Eye (tissue), 1 donor: ENCODE data around the gene PRKAR2A.
"Not testable (repeated sequence)": the region's sequence is repeated elsewhere in the genome, so short reads cannot be mapped to it uniquely, and the experiment has no call there.

Experiments used
- DNase-seq: peaks from one replicate; pipeline ENCODE4 v3.0.0-alpha.2; 2015

PRKAR2A gene

DNA sequence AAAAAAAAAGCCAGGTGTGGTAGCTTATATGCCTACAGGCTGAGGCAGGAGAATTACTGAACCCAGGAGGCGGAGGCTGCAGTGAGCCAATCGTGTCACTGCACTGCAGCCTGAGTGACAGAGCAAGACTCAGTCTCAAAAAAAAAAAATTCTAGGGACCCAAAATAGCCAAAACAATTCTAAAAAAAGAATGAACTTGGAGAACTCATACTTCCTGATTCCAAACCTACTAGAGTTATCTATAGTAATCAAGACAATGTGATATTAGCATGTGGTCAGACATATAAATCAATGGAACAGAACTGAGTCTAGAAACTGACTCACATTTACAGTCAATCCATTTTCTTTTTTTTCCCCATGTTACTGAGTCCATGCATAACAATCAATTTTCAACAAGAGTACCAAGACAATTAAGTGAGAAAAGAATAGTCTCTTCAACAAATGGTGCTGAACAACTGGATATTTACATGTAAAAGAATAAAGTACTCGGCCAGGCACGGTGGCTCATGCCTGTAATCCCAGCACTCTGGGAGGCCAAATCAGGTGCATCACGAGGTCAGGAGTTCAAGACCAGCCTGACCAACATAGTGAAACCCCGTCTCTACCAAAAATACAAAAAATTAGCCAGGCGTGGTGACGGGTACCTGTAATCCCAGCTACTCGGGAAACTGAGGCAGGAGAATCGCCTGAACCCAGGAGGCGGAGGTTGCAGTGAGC, 11.9 kb downstream of the PRKAR2A start:
- DNase-seq, result no peak

DNA sequence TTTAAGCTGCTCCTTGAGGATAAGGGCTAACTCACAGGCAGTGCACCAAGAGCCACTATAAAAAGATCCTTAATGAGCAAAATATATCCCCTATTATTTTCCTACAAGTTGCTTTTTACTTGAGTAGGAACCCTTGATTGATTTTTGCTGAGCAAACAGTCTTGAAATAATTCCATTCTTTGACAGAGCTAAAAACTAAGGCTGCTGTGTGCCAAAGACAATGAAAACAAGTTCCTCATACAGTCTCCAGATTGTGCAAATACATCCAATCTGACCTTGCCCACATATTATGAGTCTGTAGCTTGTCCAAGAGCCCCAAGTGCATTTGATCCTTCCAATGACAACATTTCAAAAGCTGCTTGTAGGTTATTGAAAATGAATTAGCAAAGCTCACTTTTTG, 15.0 kb downstream of the PRKAR2A start:
- DNase-seq, result no peak

DNA sequence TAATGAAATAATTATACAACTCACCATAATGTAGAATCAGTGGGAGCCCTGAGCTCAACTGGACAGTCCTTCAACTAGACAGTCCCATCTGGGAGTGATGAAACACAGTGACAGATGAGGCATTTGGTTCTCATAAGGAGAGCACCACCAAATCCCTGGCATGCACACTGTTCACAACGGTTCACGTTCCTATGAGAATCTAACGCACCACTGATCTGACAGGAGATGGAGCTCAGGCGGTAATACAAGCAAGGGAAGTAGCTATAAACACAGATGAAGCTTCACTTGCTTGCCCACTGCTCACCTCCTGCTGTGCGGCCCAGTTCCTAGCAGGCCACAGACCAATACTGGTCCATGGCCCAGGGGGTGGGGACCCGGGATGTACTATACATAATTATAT, 17.0 kb downstream of the PRKAR2A start:
- DNase-seq, result peak; percentile 72

DNA sequence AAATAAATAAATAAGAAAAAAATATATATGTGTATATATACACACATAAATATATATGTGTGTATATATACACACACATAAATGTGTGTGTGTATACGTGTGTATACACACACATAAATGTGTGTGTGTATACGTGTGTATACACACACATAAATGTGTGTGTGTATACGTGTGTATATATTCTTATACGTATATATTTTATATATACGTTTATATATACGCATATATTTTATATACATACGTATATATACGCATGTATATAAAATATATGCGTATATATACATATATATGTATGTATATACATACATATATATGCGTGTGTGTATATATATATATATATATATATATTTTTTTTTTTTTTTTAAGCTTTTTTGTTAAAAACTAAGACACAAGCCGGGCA, 18.1 kb downstream of the PRKAR2A start:
- not testable (repeated sequence) for DNase-seq

DNA sequence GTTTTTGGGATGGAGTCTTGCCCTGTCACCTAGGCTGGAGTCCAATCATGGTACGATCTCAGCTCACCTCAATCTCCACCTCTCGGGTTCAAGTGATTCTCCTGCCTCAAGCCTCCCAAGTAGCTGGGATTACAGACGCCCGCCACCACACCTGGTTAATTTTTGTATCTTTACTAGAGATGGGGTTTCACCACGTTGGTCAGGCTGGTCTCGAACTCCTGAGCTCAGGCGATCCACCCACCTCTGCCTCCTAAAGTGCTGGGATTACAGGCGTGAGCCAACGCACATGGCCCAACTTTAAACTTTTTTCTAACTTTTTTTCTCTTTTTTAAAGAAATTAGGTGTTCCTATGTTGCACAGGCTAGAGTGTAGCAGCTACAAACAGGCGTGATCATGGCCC, 19.8 kb downstream of the PRKAR2A start:
- not testable (repeated sequence) for DNase-seq

DNA sequence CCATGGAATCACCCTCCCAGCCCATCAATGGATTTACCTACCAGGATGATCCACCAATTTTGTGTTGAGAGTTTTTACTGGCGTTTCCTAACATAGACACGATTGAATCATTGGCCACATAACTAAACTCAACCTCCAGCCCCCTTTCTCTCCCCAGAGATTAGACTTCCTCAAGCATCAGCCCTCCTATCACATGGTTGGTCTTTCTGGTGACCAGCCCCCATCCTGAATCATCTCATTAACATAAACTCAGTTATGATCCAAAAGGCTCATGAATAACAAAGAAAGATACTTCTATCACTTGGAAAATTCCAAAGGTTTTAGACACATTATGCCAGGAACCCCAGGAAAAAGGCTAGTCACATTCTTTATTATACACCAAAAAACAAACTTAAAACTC, 21.2 kb downstream of the PRKAR2A start:
- no peak for DNase-seq

DNA sequence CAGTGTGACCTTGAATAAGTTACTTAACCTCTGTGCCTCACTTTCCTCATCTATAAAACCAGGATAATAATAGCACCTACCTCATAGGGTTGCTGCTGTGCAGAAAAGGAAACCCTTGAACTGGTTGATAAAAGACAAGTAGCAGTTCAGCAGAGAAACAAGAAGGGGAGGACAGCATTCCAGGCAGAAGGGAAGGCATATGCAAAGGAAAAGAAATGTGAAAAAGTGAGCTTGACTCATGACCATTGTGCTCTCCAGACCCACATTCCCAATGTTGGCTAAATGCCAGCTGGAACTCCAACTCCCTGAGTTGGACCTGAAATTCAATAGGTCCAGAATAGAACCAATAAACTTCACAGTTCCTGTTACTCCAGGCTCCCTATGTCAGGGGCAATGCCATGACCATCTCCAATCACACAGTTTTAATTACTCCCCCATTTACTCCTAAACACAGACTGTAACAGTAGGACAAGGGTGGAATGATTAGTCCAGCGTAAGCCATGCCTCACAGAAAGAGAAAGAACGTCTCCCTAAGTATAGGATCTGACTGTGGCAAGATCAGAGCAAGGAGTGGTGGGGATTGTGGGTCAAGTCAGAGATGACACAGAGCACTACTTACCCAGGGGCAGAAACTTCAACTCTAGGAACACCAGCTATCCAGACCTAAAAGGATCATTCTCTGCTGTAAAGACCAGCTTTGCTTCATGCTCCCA, 26.9 kb downstream of the PRKAR2A start:
- DNase-seq, result no peak

DNA sequence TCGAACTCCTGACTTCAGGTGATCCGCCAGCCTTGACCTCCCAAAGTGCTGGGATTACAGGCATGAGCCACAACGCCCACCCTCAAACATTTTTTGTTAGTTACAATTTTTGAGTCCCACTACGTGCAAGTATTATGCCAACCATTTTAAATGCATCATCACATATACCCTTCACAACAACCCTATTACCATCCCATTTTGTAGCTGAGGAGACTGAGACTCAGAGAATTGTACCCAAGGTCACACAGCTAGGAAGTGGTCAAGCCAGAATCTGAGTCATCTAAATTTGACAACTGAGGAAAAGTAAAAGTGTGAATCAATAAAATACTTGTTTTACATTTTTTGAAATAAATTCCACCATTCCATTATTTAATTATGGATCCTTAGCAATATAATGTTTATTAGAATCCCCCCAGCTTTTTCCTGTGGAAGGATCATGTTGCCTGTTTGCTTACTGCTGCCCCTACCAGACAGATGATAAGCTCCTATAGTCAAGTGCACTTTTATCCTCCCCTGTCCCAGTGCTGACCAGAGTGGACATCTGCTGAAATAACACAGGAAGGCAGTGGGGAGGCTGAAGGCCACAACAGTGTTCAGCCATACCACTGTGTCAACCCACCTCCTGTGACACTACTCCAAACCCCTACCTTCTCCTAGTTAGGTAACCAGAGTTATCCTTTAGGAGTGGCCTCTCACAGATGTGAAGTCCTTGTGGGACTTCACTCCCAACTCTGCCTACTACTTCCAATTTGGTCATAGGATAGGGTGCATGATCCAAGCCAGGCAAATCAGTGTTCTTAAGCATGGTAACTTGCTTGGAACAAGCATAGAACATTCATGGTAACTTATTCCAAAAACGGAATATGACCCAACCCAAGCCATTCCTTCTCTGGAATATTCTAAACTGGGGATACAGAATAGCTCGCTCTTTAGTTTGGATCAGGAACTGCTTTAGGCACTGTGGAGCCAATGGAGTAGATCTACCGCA, 28.1 kb downstream of the PRKAR2A start:
- no peak for DNase-seq

DNA sequence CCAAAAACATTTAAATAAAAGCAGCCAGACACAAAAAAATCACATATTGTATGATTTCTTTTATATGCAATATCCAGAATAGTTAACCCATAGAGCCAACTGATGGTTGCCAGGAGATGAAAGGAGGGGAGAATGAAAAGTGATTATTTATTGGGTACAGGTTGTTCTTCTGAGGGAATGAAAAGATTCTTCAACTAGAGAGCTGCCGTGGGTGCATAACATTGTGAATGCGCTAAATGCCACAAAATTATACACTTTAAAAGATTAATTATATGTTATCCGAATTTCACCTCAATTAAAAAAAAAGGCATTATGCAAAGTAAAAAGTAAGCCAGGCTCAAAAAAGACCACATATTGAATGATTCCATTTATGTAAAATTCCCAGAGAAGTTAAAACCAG, 36.1 kb downstream of the PRKAR2A start:
- no peak for DNase-seq

DNA sequence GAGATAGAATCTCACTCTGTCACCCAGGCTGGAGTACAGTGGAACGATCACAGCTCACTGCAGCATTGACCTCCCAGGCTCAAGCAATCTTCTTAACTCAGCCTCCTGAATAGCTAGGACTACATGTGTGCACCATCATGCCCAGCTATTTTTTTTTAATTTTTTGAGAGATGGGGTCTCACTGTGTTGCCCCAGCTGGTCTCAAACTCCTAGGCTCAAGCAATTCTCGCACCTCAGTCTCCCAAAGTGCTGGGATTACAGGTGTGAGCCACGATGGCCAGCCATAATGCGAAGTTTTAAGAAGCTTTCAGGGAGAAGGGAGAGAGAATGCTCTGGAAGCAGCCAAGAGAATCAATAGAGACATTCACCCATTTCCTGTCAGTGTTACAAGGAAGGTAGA, 42.7 kb downstream of the PRKAR2A start:
- DNase-seq, result no peak

DNA sequence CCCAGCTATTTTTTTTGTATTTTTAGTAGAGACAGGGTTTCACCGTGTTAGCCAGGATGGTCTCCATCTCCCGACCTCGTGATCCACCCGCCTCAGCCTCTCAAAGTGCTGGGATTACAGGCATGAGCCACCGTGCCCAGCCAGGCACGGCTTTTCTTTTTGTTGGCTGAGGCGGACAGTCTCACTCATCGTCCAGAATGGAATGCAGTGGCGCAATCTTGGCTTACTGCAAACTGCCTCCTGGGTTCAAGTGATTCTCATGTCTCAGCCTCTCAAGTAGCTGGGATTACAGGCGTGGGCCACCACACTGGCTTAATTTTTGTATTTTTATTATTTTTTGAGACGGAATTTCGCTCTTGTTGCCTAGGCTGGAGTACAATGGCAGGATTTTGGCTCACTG, 46.8 kb downstream of the PRKAR2A start:
- DNase-seq, result not testable (repeated sequence)

DNA sequence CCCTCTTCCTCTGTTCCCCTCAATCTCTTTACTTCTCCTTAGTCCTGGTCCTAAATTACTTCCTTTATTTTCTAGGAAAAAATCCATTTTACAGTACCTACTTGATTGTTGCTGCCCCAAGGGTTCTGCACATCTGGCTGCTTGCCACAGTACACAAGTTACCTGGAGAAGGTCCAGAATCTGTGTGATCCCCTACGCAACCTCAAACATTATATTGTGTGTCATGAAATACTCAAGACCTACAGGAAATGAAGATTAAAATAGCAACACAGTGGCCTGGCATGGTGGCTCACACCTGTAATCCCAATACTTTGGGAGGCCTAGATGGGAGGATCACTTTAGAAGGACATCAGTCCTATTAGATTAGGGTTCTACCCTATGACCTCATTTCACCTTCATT, 48.7 kb downstream of the PRKAR2A start:
- no peak for DNase-seq

DNA sequence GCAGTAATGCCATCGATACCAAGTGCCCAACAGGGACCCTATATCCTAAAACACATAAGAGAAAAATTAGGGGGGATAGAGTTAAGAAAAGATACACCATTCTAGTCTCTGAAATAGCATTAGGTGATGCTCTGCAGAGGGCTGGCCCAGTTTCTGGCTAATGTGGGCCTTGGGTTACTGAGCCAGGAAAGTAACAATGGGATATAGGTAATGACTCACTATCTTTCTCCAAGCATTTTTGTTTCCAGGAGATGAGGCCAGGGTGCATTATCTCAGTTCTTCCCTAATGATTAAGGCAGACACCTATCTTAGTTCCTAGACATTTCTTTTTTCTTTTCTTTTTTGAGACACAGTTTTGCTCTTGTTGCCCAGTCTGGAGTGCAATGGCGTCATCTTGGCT, 50.0 kb downstream of the PRKAR2A start:
- no peak for DNase-seq

DNA sequence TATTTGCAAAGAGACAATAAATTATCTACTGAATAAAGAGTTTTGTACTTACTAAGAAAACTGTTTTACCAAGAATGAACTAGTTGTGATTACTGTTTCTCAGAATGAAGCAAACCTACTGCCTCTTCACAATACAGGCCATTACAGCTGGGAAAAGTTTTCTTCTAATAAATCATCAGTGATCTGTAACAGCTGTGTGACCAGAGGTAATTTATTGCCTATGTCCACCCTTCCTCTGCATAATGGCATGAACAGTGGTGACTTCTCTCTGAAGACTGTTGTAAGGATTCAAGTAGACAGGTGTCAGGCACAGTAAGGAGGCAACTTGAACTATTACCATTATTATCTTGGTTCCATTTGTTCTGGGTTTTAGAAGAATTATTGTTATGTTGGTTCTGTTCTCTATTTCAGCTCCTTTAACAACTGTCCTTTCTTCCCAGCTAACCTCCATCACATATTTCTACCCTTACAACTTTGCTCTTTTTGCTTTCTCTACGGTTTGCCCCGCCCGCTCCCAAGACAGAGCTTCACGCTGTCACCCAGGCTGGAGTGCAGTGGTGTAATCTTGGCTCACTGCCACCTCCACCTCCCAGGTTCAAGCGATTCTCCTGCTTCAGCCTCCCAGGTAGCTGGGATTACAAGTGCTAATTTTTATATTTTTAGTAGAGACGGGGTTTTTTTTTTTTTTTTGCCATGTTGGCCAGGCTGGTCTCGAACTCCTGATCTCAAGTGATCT, 51.5 kb downstream of the PRKAR2A start:
- DNase-seq, result no peak

DNA sequence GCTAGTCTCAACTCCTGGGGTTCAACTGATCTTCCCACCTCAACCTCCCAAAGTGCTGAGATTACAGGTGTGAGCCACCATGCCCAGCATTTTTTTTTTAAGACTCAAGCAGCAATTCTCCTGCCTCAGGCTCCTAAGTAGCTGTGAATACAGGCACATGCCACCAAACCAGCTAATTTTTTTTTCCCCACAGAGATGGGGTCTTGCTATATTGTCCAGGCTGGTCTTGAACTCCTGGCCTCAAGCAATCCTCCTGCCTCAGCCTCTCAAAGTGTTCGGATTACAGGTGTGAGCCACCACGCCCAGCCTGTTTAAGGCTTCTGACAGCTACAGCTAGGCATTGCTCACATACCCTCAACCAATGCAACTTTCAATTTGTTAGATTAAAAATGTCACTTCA, 54.2 kb downstream of the PRKAR2A start:
- not testable (repeated sequence) for DNase-seq

DNA sequence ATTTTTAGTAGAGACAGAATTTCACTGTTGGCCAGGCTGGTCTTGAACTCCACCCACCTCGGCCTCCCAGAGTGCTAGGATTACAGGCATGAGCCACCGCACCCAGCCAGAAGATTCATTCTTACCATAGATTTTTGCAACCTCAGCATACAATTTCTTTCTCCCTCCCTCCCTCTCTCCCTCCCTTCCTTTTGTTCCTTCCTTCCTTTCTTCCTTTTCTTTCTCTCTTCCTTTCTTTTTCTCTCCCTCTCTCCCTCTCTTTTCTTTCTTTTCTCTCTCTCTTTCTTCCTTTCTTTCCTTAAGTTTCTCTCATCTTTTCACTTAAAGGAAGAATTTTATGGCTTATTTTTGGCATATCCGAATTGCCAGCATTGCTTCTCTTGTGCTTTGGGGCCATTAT, 58.0 kb downstream of the PRKAR2A start:
- DNase-seq, result no peak

DNA sequence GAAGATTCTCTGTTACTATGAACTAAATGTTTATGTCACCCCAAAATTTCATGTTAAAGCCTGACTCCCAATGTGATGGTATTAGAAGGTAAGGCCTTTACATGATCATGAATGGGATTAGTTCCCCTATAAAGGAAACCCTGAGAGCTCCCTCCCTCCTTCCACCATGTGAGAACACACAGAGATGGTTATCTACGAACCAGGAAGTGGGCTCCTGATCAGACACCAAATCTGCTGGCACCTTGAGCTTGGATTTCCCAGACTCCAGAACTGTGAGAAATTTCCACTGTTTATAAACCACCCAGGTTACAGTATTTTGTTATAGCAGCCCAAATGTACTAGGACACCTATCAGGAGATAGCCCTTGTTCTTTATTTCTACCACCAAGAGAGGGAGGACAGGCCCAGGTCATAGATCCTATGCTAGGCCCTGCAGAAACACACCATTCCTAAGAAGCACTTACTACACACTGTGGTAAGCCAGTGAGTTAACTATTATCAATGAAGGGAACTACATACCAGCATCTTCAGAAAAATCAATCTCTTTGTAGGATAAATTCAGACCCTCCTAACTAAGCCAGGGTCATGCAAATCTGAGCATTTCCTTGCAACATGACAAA, 59.0 kb downstream of the PRKAR2A start:
- no peak for DNase-seq

DNA sequence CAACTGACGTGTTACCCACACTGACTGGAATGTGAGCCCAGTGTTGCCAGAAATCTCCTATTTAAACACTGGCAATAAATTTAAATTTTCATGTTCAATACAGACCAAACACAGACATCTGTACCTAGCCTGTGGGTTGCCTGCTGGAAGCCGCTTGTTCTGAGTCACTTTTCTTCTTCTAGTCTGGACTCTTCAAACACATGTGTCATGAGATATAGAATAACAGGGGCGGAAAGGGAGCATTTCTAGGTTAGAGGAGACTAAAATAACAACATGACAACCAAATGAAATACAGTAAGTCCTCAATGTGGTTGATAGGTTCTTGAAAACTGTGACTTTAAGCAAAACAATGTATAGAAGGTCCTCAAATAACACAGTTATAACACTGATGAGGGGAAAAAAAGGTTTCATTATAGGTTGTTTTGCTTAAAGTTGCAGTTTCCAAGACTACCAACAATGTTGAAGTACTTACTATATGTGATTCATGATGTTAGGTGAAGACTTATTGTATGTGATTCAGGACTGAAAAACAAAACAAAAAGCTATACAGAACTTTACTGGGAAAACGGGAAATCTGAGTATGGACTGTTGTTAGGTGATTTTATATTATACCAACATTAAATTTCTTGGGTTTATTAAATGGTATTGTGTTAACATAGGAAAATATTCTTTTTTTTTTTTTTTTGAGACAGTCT, 63.1 kb downstream of the PRKAR2A start:
- DNase-seq, result no peak

DNA sequence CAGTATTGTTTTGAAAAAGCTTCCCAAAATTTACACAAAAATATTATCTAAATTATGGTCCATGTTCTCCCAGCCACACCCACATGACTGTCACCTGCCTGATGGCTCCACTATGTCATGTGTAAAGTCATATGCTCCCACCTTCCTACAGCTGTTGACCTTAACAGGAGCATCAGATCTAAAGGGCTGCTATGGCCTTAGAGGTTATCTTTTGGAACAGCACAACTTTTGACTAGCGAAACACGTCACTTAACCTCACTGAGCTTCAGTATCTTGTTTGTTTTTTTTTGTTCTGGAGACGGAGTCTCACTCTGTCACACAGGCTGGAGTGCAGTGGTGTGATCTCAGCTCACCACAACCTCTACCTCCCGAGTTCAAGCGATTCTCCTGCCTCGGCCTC, 64.4 kb downstream of the PRKAR2A start:
- DNase-seq, result no peak

DNA sequence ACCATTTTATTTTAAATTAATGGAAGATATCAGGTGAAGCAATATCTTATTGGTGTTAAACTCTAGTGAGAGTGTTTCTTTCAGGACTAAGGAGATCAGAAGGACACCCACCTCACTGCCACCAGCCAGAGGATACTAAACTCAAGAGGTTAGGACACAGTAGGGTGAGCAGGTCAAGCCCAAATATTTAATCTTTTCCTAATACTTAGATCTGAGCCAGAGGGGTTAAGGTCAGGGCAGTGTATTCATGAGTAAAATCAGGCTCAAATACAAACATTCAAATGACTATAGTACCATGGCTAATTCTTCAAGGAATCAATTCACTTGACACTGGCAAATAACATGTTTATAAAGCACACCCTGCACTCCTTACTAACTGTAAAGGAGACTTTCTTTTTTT, 65.6 kb downstream of the PRKAR2A start:
- DNase-seq, result no peak

DNA sequence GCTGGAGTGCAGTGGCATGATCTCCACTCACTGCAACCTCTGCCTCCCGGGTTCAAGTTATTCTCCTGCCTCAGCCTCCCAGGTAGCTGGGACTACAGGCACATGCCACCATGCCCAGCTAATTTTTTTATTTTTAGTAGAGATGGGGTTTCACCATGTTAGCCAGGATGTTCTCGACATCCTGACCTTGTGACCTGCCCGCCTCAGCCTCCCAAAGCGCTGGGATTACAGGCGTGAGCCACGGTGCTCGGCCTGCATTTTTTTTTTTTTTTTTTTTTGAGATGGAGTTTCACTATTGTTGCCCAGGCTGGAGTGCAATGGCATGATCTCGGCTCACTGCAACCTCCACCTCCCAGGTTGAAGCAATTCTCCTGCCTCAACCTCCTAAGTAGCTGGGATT, 69.1 kb downstream of the PRKAR2A start:
- not testable (repeated sequence) for DNase-seq

DNA sequence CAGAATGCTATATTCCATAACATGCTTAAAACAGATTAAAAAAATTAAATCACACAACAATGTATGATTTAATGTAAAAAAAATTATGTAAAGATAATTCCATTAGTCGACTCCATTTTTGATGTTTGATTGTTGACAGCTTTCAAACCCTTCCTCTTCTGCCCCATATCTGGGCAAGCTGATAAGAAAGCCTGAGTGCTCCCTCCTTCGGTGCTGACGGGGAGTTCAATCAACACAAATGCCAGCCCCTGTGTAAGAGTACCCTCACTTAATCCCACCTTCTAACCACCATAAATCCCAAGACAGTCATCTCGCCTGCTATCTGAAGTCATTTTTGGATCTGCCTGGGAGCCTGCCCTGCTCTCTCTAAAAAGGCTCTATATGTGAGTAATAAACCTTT, 70.8 kb downstream of the PRKAR2A start:
- DNase-seq, result no peak
